AG10803 (cell line): ENCODE data around the gene PNCK.
"Not testable (repeated sequence)": the region's sequence is repeated elsewhere in the genome, so short reads cannot be mapped to it uniquely, and the experiment has no call there.

ENCODE experiments used
- DNase-seq: peaks from one replicate; pipeline ENCODE4 v3.0.0; 2010; ENCODE audit warnings: low read depth
- H3K4me3 ChIP-seq: 2 replicates; pipeline ENCODE4 v1.5.1; 2011; ENCODE audit warnings: mild to moderate bottlenecking, low read length, control low read depth
- TF ChIP-seq, protein P1 (sequence below): conservative IDR thresholded peaks from 2 replicates; pipeline ENCODE4 v1.5.1; 2011; ENCODE audit warnings: mild to moderate bottlenecking, low read length, control low read depth, inconsistent platforms

PNCK gene

DNA sequence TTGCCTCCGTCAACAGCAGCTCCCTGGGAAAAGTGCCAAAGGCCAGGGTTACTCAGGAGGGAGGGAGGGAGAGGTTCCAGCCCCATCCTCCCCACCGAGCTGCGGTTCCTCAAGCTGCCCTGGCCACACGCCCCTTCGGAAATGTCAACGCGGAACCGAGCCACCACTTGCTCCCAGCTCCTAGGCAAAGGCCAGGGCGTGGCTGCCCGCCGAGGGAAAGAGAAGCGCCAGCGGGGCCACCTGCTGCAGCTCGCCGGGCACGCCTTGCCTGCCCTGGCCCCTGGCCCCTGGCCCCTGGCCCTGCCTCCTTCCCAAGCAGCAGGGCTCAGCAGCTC is 29.4 kb upstream of the PNCK start:
- TF ChIP-seq, protein P1, sequence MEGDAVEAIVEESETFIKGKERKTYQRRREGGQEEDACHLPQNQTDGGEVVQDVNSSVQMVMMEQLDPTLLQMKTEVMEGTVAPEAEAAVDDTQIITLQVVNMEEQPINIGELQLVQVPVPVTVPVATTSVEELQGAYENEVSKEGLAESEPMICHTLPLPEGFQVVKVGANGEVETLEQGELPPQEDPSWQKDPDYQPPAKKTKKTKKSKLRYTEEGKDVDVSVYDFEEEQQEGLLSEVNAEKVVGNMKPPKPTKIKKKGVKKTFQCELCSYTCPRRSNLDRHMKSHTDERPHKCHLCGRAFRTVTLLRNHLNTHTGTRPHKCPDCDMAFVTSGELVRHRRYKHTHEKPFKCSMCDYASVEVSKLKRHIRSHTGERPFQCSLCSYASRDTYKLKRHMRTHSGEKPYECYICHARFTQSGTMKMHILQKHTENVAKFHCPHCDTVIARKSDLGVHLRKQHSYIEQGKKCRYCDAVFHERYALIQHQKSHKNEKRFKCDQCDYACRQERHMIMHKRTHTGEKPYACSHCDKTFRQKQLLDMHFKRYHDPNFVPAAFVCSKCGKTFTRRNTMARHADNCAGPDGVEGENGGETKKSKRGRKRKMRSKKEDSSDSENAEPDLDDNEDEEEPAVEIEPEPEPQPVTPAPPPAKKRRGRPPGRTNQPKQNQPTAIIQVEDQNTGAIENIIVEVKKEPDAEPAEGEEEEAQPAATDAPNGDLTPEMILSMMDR: no peak

DNA sequence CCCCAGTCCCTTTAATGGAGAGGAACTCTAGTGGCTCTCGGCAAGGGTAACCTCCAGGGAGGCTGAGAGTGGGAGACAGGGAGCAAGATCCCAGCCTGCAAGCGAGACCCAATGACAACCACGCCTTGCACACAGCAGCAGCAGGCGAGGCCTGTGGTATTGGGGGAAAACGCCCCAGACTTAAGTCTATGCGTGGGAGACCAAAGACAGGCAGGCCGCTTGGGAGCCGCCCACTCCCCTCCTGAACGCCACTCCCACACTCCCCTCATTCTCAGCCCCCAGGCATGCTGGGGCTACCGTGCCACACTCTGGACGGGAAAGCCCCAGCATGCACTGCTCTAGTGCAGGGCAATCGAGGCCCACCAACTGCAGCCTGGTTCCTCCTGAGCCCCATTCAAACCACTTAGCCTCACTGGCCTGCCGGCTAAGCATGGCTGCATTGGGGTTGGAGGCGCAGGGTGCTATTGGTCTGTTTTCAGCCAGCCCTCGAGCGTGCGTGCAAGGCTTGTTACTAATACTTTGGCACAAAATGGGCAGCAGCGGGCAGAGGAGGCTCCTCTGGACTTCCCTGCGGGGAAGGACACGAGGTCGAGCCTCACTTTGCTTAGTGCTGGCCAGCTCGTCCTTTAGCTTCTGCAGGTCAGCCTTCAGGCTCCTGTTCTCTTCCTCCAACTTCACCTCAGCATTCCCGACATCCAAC is 28.9 kb upstream of the PNCK start:
- TF ChIP-seq, protein P1: no peak
- DNase-seq: no peak
- no peak overlapping the region for H3K4me3 ChIP-seq

More for the DNA sequence above, 29.4 kb upstream of the PNCK start:
- no peak overlapping the region for H3K4me3 ChIP-seq
- DNase-seq: no peak

DNA sequence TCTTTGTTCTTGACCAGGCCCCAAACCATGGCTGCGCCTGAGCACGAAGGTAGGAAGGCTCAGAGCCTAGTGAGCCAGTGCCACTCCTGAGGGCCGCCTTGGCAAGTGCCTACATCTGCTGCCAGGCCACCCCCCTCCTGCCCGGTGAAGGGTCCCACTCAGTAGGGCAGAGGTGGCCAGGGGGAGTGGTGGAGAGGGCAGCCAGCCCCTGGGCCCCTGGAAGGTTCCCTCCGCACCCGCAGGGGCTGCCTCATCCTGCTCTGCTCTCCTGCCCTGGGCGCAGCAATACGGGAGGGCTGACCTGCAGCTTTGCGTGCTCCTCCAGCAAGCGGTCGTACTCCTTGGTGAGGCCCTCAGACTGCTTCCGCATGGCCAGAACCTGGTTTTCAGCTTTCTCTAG is 28.1 kb upstream of the PNCK start:
- TF ChIP-seq, protein P1: no peak
- no peak overlapping the region for H3K4me3 ChIP-seq
- DNase-seq: no peak

DNA sequence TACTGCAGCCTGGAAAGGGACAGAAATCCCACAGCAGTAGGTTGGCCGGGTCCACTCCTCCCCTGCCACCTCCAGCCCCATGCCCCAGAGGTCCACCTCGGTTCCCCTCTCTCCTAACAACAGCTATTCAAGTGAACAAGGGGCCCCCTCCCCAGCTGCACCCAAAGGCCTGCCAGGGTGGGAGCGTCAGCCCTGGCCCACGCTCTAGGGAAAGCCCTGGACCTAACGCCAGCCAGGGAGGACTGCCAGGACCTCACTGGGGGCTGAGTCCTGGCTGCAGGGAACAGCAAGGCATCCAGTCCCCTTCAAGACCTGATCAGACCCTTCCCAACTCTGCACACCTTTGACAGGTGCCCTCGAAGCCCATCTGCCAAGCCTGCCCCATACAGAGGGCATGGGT is 27.4 kb upstream of the PNCK start:
- TF ChIP-seq, protein P1: no peak
- no peak overlapping the region for H3K4me3 ChIP-seq
- no peak for DNase-seq

DNA sequence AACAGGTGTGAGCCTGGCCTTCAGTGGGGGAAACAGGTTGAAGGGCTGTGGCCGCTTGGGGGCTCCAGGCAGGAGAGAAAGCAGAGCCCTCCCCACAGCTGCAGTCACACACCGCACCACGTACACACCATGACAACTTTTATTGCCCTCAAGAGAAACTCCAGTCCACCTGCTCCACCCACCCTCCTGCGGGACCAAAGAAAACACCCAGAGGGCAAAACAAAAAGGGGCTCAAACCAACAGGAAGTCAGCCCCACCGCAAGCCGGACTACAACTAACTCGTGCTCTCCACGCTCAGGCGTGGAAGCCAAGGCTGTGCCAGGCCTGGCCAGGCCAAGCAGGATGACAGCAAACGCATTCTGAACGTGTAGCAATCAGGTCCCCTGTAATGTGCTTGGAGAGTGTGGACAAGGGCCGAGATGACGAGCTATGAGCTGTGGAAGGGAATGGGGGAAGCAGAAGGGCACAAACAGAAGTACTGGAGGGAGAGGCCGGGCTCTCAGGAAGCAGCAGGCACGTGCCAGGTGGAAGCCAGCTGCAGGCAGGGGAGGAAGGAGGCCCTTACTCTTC is 26.8 kb upstream of the PNCK start:
- H3K4me3 ChIP-seq: no peak overlapping the region
- DNase-seq: no peak
- TF ChIP-seq, protein P1: no peak

DNA sequence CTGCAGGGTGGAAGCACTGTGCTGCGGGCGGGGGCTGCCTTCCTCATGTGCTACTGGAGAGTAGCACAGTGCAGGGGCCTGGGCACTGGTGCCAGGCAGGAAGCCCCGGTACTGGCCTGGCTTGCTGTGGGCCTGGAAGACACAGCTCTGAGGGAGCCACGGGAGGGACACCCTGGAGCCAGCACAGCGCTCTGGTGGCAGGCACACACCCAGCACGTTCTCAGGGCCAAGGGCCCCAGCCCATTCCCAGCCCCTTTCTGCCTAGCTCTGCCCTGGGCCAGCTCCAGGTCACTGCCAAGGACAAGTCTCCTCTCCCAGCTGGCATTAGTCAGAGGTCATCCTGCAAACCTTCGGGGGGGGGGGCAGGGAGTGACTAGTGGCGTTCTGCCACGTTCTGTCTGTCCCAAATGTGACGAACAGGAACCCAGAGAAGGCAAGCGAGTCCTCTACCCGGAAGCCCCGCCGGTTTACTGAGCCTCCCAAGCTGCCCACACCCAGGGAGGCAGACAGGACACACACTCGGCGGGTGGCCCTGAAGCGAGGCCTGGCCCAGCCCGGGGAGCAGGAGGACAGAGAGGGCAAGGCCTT is 26.3 kb upstream of the PNCK start:
- not testable (repeated sequence) for H3K4me3 ChIP-seq, DNase-seq

DNA sequence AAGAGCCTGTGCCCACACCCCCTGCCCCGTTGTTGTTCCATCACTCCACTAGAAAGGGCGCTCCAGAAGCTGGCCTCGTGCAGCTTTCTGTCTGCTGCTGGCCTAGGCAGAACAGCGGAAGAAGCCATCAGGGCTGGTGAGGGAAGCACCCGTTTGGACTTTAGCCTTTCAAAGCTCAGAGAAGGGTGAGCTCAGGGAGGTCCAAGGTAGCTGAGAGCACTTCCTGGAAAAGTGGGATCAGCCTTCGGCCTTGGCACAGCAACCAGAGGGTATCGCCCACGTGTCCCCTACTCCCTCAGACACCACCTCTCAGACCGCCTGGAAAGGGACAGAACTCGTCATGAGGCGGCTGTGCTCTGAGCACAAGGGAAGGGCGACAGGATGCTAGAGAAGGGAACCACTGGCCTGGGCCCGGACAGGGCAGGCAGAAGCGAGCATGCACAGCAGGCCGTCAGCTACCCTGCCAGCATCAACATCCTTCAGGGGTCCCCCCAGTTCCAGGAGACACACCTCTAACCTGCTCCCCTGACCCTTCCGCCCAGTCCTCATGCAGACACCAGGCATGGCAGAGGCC is 25.7 kb upstream of the PNCK start:
- H3K4me3 ChIP-seq, DNase-seq: not testable (repeated sequence)
